GM10847 (cell line): ENCODE data around the gene MYADML2.

Source experiments
- POLR2A ChIP-seq: IDR thresholded peaks from 2 replicates; pipeline ENCODE4 v1.6.1; 2011; ENCODE audit not compliant: insufficient read length; ENCODE audit errors: extremely low read depth

Gene MYADML2

GRCh38 chr17:81954131-81955057, 7.4 kb upstream of the MYADML2 start:
- no peak for TF ChIP-seq POLR2A

- TF ChIP-seq POLR2A: no peak
Observed at GRCh38 chr17:81952792-81953228, 5.8 kb upstream of the MYADML2 start.

- no peak for TF ChIP-seq POLR2A
Observed at GRCh38 chr17:81951785-81952684, 5.0 kb upstream of the MYADML2 start.

- TF ChIP-seq POLR2A: no peak
Observed at GRCh38 chr17:81950501-81950900, 3.5 kb upstream of the MYADML2 start.

GRCh38 chr17:81948635-81949378, 1.8 kb upstream of the MYADML2 start:
- no peak for TF ChIP-seq POLR2A

- no peak for TF ChIP-seq POLR2A
Observed at GRCh38 chr17:81944858-81945257, 2.2 kb downstream of the MYADML2 start.

GRCh38 chr17:81942167-81942553, 4.9 kb downstream of the MYADML2 start:
- no peak for TF ChIP-seq POLR2A

- TF ChIP-seq POLR2A: no peak
Observed at GRCh38 chr17:81941484-81942166, 5.4 kb downstream of the MYADML2 start.

- no peak for TF ChIP-seq POLR2A
Observed at GRCh38 chr17:81940538-81941483, 6.2 kb downstream of the MYADML2 start.

- no peak for TF ChIP-seq POLR2A
Observed at GRCh38 chr17:81939881-81940385, 7.1 kb downstream of the MYADML2 start.

- TF ChIP-seq POLR2A: no peak
Observed at GRCh38 chr17:81939218-81939617, 7.8 kb downstream of the MYADML2 start.

GRCh38 chr17:81935709-81936084, 11.3 kb downstream of the MYADML2 start:
- TF ChIP-seq POLR2A: no peak

GRCh38 chr17:81934850-81935708, 12.0 kb downstream of the MYADML2 start:
- TF ChIP-seq POLR2A: no peak
